H1 (cell line): ENCODE measurements around the gene PARP16.

Experiments
- BACH1 ChIP-seq: IDR thresholded peaks from 2 replicates; pipeline ENCODE4 v1.6.1; 2012; ENCODE audit warnings: low read length, improper control_type of control experiment
- CEBPB ChIP-seq: IDR thresholded peaks from 2 replicates; pipeline ENCODE4 v1.6.1; 2012; ENCODE audit warnings: low read depth, low read length
- CHD1 ChIP-seq: IDR thresholded peaks from 2 replicates; pipeline ENCODE4 v1.6.1; 2012; ENCODE audit warnings: low read depth, low read length, improper control_type of control experiment
- CREB1 ChIP-seq: IDR thresholded peaks from 2 replicates; pipeline ENCODE4 v1.6.1; 2012; ENCODE audit warnings: inconsistent platforms
- CTBP2 ChIP-seq: IDR thresholded peaks from 2 replicates; pipeline ENCODE4 v1.7.0; 2011; ENCODE audit warnings: borderline replicate concordance, mild to moderate bottlenecking, moderate library complexity, mixed read lengths, low read length; ENCODE audit not compliant: insufficient read depth, insufficient read length
- CTCF ChIP-seq, 3 experiments: IDR thresholded peaks; 1 replicate in 2 of 3; 2 replicates in 1 of 3; pipeline versions ENCODE4 v1.5.1 to v1.6.1; 2011; ENCODE audit warnings: low read length in 3 of 3, mild to moderate bottlenecking in 3 of 3, inconsistent platforms in 2 of 3, low read depth in 1 of 3, moderate library complexity in 1 of 3; ENCODE audit not compliant: insufficient read depth in 1 of 3; ENCODE audit errors: control extremely low read depth in 1 of 3
- KDM1A ChIP-seq: fragments of 200-600, 300-600 bp; sonication (generic); IDR thresholded peaks from 2 replicates; pipeline ENCODE4 v1.7.1; 2016; ENCODE audit warnings: mild to moderate bottlenecking, low read length, borderline replicate concordance
- POLR2A ChIP-seq, 2 experiments: IDR thresholded peaks; 1 replicate in 1 of 2; 2 replicates in 1 of 2; pipeline ENCODE4 v1.6.1; 2011; ENCODE audit warnings: low read depth in 2 of 2, low read length in 2 of 2, mild to moderate bottlenecking in 2 of 2; ENCODE audit errors: control extremely low read depth in 1 of 2
- POLR2AphosphoS5 ChIP-seq: IDR thresholded peaks from 2 replicates; pipeline ENCODE4 v1.6.1; 2011; ENCODE audit warnings: low read depth, low read length
- RAD21 ChIP-seq, 2 experiments: IDR thresholded peaks in 1 of 2; conservative IDR thresholded peaks in 1 of 2; 2 replicates each; pipeline ENCODE4 v1.6.1; 2011; ENCODE audit warnings: low read depth in 2 of 2, low read length in 2 of 2, improper control_type of control experiment in 1 of 2, inconsistent platforms in 1 of 2, mild to moderate bottlenecking in 1 of 2, moderate library complexity in 1 of 2
- RFX5 ChIP-seq: IDR thresholded peaks from 2 replicates; pipeline ENCODE4 v1.6.1; 2011; ENCODE audit warnings: low read depth, low read length, improper control_type of control experiment, borderline replicate concordance
- SP1 ChIP-seq: IDR thresholded peaks from 2 replicates; pipeline ENCODE4 v1.6.1; 2011; ENCODE audit warnings: low read depth, low read length
- TF ChIP-seq, protein P1 (sequence below): IDR thresholded peaks from 2 replicates; pipeline ENCODE4 v1.6.1; 2012; ENCODE audit warnings: inconsistent platforms

GRCh38 chr15:65232520-65232919 is 54.2 kb downstream of the PARP16 start:
- TF ChIP-seq CTCF (IDR thresholded peaks at IDR 0.05; ENCODE audit: control extremely low read depth in 1 of 3, insufficient read depth in 1 of 3, low read depth in 1 of 3, low read length in 3 of 3) (no peak), POLR2AphosphoS5 (no peak), KDM1A (no peak), SP1 (no peak), CREB1 (no peak), BACH1 (no peak), POLR2A (IDR thresholded peaks at IDR 0.05; ENCODE audit: control extremely low read depth in 1 of 2, low read depth in 2 of 2, low read length in 2 of 2) (no peak), RAD21 (IDR thresholded peaks at IDR 0.05 in 1 of 2, conservative IDR thresholded peaks at IDR 0.05 in 1 of 2; ENCODE audit: low read depth in 2 of 2, low read length in 2 of 2) (no peak), CTBP2 (no peak), CHD1 (no peak), RFX5 (no peak), CEBPB (no peak)
- TF ChIP-seq, protein P1, sequence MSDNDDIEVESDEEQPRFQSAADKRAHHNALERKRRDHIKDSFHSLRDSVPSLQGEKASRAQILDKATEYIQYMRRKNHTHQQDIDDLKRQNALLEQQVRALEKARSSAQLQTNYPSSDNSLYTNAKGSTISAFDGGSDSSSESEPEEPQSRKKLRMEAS = no peak
